Uterus (tissue), 4 donors: Measurements from ENCODE around the gene CRYZL1. TPM values are rescaled to one million over a fixed set of nuclear protein-coding genes. Genes with fewer than 3 reads are reported as not detected.

Source experiments
- DNase-seq, 2 donors: peaks; one replicate each; pipeline ENCODE4 v3.0.0-alpha.2; 2019 to 2020
- H3K27ac ChIP-seq, 2 donors: fragments of 200-600 bp; sonication (generic); 1 replicate in 1 of 2; 2 replicates in 1 of 2; pipeline ENCODE4 v1.5.1; 2016 to 2018
- H3K27me3 ChIP-seq, 2 donors: fragments of 200-600 bp; sonication (generic); one replicate each; pipeline ENCODE4 v1.5.1; 2018 to 2019; ENCODE audit warnings: control low read depth in 1 of 2
- H3K36me3 ChIP-seq, 2 donors: fragments of 200-600 bp; sonication (generic); one replicate each; pipeline ENCODE4 v1.5.1; 2019; ENCODE audit warnings: control low read depth in 1 of 2
- H3K4me1 ChIP-seq, 2 donors: fragments of 200-600 bp; sonication (generic); one replicate each; pipeline ENCODE4 v1.5.1; 2018 to 2019; ENCODE audit warnings: control low read depth in 1 of 2
- H3K4me3 ChIP-seq, 2 donors: fragments of 200-600 bp; sonication (generic); 1 replicate in 1 of 2; 2 replicates in 1 of 2; pipeline ENCODE4 v1.5.1; 2018 to 2019; ENCODE audit warnings: mild to moderate bottlenecking in 1 of 2
- H3K9me3 ChIP-seq, 2 donors: fragments of 200-600 bp; sonication (generic); one replicate each; pipeline ENCODE4 v1.5.1; 2019; ENCODE audit warnings: control low read depth in 1 of 2
- POLR2A ChIP-seq, 2 donors: fragments of 450-650 bp; IDR thresholded peaks; one replicate each; pipeline ENCODE4 v1.6.1; 2016; ENCODE audit warnings: antibody characterized with exemption in 2 of 2, mild to moderate bottlenecking in 1 of 2, moderate library complexity in 1 of 2
- intact Hi-C: fragments of 100-400 bp; cut with DNase I; formaldehyde crosslinking; loops from one replicate; pipeline ENCODE4 v1.15.1; 2023; ENCODE audit warnings: low total_unique reads
- total RNA-seq, 4 donors: library from RNA; depleted of rRNA in 3 of 4; stranded (reverse); fragments of >200 nt in 3 of 4; gene quantifications; one replicate each; pipeline versions ENCODE4 v1.1.0 to v1.2.4, GENCODE V29; 2014 to 2023
- TF ChIP-seq, protein P1 (sequence below), 4 experiments: fragments of 200-600 bp in 2 of 4; fragments of 450-650 bp in 2 of 4; sonication (generic) in 2 of 4; IDR thresholded peaks; one replicate each; pipeline ENCODE4 v1.5.1; 2016 to 2019; ENCODE audit warnings: antibody characterized with exemption in 4 of 4, mild to moderate bottlenecking in 2 of 4, moderate library complexity in 1 of 4
- donor health status: DM: yes; HTN: yes; CAD: no.

CRYZL1 gene
- total RNA-seq = 100 to 1,000 TPM in 1 of 4 donors, 10 to 100 TPM in 3; 66.8 to 147 (median 67.3) TPM

GRCh38 chr21:33641352-33642026 lies at the start of gene CRYZL1:
Gene CRYZL1 (minus strand): TSS chr21:33641741. CDS start chr21:33631551, 10,190 bp downstream.
- no peaks in the 10 kb centered on the region for H3K27me3 ChIP-seq
- no peaks in the 10 kb centered on the region for H3K9me3 ChIP-seq
- DNase-seq = peak; percentile 100
- intact Hi-C loops = no loop called here
- TF ChIP-seq, protein P1, sequence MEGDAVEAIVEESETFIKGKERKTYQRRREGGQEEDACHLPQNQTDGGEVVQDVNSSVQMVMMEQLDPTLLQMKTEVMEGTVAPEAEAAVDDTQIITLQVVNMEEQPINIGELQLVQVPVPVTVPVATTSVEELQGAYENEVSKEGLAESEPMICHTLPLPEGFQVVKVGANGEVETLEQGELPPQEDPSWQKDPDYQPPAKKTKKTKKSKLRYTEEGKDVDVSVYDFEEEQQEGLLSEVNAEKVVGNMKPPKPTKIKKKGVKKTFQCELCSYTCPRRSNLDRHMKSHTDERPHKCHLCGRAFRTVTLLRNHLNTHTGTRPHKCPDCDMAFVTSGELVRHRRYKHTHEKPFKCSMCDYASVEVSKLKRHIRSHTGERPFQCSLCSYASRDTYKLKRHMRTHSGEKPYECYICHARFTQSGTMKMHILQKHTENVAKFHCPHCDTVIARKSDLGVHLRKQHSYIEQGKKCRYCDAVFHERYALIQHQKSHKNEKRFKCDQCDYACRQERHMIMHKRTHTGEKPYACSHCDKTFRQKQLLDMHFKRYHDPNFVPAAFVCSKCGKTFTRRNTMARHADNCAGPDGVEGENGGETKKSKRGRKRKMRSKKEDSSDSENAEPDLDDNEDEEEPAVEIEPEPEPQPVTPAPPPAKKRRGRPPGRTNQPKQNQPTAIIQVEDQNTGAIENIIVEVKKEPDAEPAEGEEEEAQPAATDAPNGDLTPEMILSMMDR (IDR thresholded peaks at IDR 0.05) = no peak
- peak; percentile 57 to 68 for TF ChIP-seq POLR2A (IDR thresholded peaks at IDR 0.05)
- peak within 1 kb of the TSS; percentile 92 to 93 for H3K27ac ChIP-seq
- H3K4me3 ChIP-seq = peak within 1 kb of the TSS; percentile 58 to 97
- peaks cover 3 to 12% of the 10 kb centered on the region in 2 donors for H3K4me1 ChIP-seq
- no peaks in the 10 kb centered on the region for H3K36me3 ChIP-seq

GRCh38 chr21:33690874-33691273 lies 49.3 kb upstream of the CRYZL1 start:
- Histone ChIP-seq H3K36me3 (no peaks in the 10 kb centered on the region), H3K27ac (no peak overlapping the region), H3K4me1 (peaks cover 4 to 8% of the 10 kb centered on the region in 2 donors), H3K27me3 (no peaks in the 10 kb centered on the region), H3K9me3 (no peaks in the 10 kb centered on the region), H3K4me3 (no peak overlapping the region)
- intact Hi-C loops = no loop called here
- TF ChIP-seq, protein P1 (IDR thresholded peaks at IDR 0.05) = no peak
- no peak for TF ChIP-seq POLR2A (IDR thresholded peaks at IDR 0.05)
- DNase-seq = no peak

- no peaks in the 10 kb centered on the region for H3K36me3 ChIP-seq
- H3K27ac ChIP-seq = no peak overlapping the region
- no peak for TF ChIP-seq POLR2A (IDR thresholded peaks at IDR 0.05)
- TF ChIP-seq, protein P1 (IDR thresholded peaks at IDR 0.05) = no peak
- H3K4me1 ChIP-seq = peaks cover 4 to 26% of the 10 kb centered on the region in 2 donors
- H3K4me3 ChIP-seq = no peak overlapping the region
- no peaks in the 10 kb centered on the region for H3K27me3 ChIP-seq
- intact Hi-C loops = no loop called here
- H3K9me3 ChIP-seq = no peaks in the 10 kb centered on the region
- DNase-seq = no peak
Measured at GRCh38 chr21:33688353-33688752, 46.8 kb upstream of the CRYZL1 start.

DNA sequence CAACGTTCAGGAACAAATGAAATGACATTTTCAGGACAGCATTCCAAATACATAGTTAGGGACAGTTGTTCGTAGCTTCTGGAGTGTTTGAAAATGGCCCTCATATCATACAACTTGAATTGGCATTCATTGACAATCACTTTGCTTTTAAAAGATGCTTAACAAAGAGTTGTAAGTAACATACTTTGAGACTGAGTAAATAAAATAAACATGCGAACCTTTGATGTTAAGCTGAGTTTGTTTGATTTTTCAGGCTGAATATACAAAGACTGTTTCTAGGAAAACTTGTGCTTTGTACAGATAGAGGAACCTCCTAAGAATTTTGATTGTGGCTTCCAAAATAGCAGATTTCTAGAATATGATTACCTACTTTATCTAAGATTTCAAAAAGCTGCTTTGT lies 46.1 kb upstream of the CRYZL1 start:
- Histone ChIP-seq H3K27ac (no peak overlapping the region), H3K27me3 (no peaks in the 10 kb centered on the region), H3K4me1 (peaks cover 4 to 26% of the 10 kb centered on the region in 2 donors), H3K4me3 (no peak overlapping the region), H3K9me3 (no peaks in the 10 kb centered on the region), H3K36me3 (no peaks in the 10 kb centered on the region)
- TF ChIP-seq, protein P1 (IDR thresholded peaks at IDR 0.05) = no peak
- TF ChIP-seq POLR2A (IDR thresholded peaks at IDR 0.05) = no peak
- DNase-seq = no peak
- intact Hi-C loops = no loop called here

DNA sequence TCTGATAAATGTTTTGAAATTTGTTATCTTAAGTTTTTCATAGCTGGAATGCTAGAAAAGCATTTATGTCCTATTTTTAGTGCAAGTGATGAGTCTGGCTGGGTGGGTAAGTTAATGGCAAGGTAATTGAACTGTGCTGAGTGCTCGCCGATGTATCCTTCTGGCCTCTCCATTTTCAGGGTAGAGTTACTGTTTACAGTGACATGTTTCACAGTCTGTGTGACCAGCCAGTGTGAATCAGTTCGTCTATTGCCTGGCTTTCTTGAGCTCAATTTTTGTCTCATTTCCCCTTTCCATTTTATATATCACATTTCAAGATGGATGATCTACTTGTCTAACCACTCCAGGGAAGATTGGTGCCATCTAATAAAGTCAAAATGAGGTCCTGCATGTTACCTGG lies 44.8 kb upstream of the CRYZL1 start:
- H3K27ac ChIP-seq = no peak overlapping the region

More for the DNA sequence above, 44.8 kb upstream of the CRYZL1 start:
- no peaks in the 10 kb centered on the region for H3K36me3 ChIP-seq
- intact Hi-C loops = no loop called here
- no peak for DNase-seq
- no peak for TF ChIP-seq POLR2A (IDR thresholded peaks at IDR 0.05)
- TF ChIP-seq, protein P1 (IDR thresholded peaks at IDR 0.05) = no peak
- peaks cover 4 to 26% of the 10 kb centered on the region in 2 donors for H3K4me1 ChIP-seq
- H3K9me3 ChIP-seq = no peaks in the 10 kb centered on the region
- no peaks in the 10 kb centered on the region for H3K27me3 ChIP-seq
- no peak overlapping the region for H3K4me3 ChIP-seq
